H1 (cell line): ENCODE data around the gene KIF26A. TPM values are rescaled to one million over a fixed set of nuclear protein-coding genes. Genes with fewer than 3 reads are reported as not detected.

Experiments used
- CTCF ChIA-PET: fragments of 300-600 bp; sonication (Branson Sonifier 250); formaldehyde crosslinking; loops from one replicate; lab custom pipeline; 2021; ENCODE audit not compliant: partially characterized antibody; lab: Charles Lee
- POLR2A ChIA-PET: fragments of 300-600 bp; sonication (Branson Sonifier 250); formaldehyde crosslinking; loops from one replicate; lab custom pipeline; 2021; ENCODE audit warnings: inconsistent platforms; ENCODE audit not compliant: partially characterized antibody; lab: Charles Lee
- DNase-seq, 2 experiments: peaks; one replicate each; pipeline versions ENCODE4 v3.0.0 to v3.0.0-alpha.2; 2010 to 2022; ENCODE audit warnings: low spot score in 2 of 2, low read depth in 1 of 2, mixed read lengths in 1 of 2
- FAIRE-seq: peaks from 2 replicates; lab custom pipeline; 2011; peaks lifted over from hg19 to GRCh38; lab: Jason Lieb, UNC
- H2AFZ ChIP-seq: 2 replicates; pipeline ENCODE4 v1.8.1; 2012; ENCODE audit warnings: low read length, inconsistent platforms
- H2AK5ac ChIP-seq: 2 replicates; pipeline ENCODE4 v1.6.1; 2013; ENCODE audit warnings: low read depth, low read length
- H2BK120ac ChIP-seq: replicated peaks from 2 replicates; pipeline ENCODE3; 2013; ENCODE audit warnings: low read depth, low read length, inconsistent platforms
- H2BK12ac ChIP-seq: 2 replicates; pipeline ENCODE4 v1.6.1; 2013; ENCODE audit warnings: low read depth, low read length
- H2BK15ac ChIP-seq: 2 replicates; pipeline ENCODE4 v1.6.1; 2013; ENCODE audit warnings: low read length
- H2BK20ac ChIP-seq: 2 replicates; pipeline ENCODE4 v1.6.1; 2013; ENCODE audit warnings: low read length
- H2BK5ac ChIP-seq: 2 replicates; pipeline ENCODE4 v1.6.1; 2013; ENCODE audit warnings: low read depth, low read length
- H3K14ac ChIP-seq: 2 replicates; pipeline ENCODE4 v1.6.1; 2013; ENCODE audit warnings: inconsistent platforms; ENCODE audit not compliant: insufficient read length
- H3K18ac ChIP-seq: 2 replicates; pipeline ENCODE4 v1.6.1; 2013; ENCODE audit warnings: low read length; ENCODE audit errors: extremely low read depth
- H3K23ac ChIP-seq: 2 replicates; pipeline ENCODE4 v1.6.1; 2013; ENCODE audit warnings: inconsistent platforms; ENCODE audit not compliant: insufficient read length
- H3K23me2 ChIP-seq: 2 replicates; pipeline ENCODE4 v1.6.1; 2013; ENCODE audit warnings: low read depth, low read length
- H3K27ac ChIP-seq: 2 replicates; pipeline ENCODE4 v1.6.1; 2011; ENCODE audit warnings: low read depth, low read length, inconsistent platforms
- H3K27me3 ChIP-seq, 4 experiments: replicated peaks in 1 of 4; 1 replicate in 1 of 4; 2 replicates in 3 of 4; pipeline versions ENCODE4 v1.6.1 to v1.8.1; 2011 to 2013; ENCODE audit warnings: low read length in 3 of 4, mild to moderate bottlenecking in 3 of 4, inconsistent platforms in 2 of 4, mixed read lengths in 2 of 4, moderate library complexity in 1 of 4; ENCODE audit not compliant: control insufficient read depth in 3 of 4, insufficient read depth in 3 of 4; ENCODE audit errors: extremely low read depth in 1 of 4
- H3K36me3 ChIP-seq, 4 experiments: 2 replicates each; pipeline versions ENCODE4 v1.6.1 to v1.8.1; 2011 to 2013; ENCODE audit warnings: mild to moderate bottlenecking in 4 of 4, low read length in 3 of 4, moderate library complexity in 2 of 4, control low read depth in 1 of 4, inconsistent platforms in 1 of 4; ENCODE audit not compliant: insufficient read depth in 4 of 4, control insufficient read depth in 2 of 4
- H3K4ac ChIP-seq: replicated peaks from 2 replicates; pipeline ENCODE3; 2013; ENCODE audit warnings: low read length, low read depth, mixed read lengths, inconsistent platforms; ENCODE audit not compliant: insufficient read length
- H3K4me1 ChIP-seq, 4 experiments: replicated peaks in 1 of 4; 1 replicate in 1 of 4; 2 replicates in 3 of 4; pipeline versions ENCODE4 v1.6.1 to v1.8.1; 2011 to 2013; ENCODE audit warnings: low read length in 3 of 4, inconsistent platforms in 2 of 4, mixed read lengths in 1 of 4; ENCODE audit not compliant: insufficient read depth in 4 of 4, control insufficient read depth in 3 of 4
- H3K4me2 ChIP-seq, 2 experiments: 2 replicates each; pipeline versions ENCODE4 v1.6.1 to v1.8.1; 2011 to 2013; ENCODE audit warnings: low read depth in 2 of 2, low read length in 2 of 2, control low read depth in 1 of 2, inconsistent platforms in 1 of 2, mild to moderate bottlenecking in 1 of 2; ENCODE audit not compliant: insufficient read depth in 1 of 2
- H3K4me3 ChIP-seq, 4 experiments: fragments of 200-600, 300-600 bp in 1 of 4; sonication (generic), shearing (Covaris generic), sonication (Bioruptor Twin) in 1 of 4; 2 replicates each; pipeline versions ENCODE4 v1.5.1 to v1.8.1; 2011 to 2016; ENCODE audit warnings: low read length in 4 of 4, low read depth in 3 of 4, control low read depth in 2 of 4, inconsistent platforms in 2 of 4, mild to moderate bottlenecking in 2 of 4, mixed read lengths in 1 of 4, moderate library complexity in 1 of 4; ENCODE audit not compliant: insufficient read depth in 2 of 4; ENCODE audit errors: extremely low read depth in 1 of 4
- H3K56ac ChIP-seq: replicated peaks from 2 replicates; pipeline ENCODE3; 2013; ENCODE audit warnings: low read depth, mild to moderate bottlenecking, mixed read lengths, low read length, inconsistent platforms; ENCODE audit not compliant: insufficient read length
- H3K79me1 ChIP-seq: 2 replicates; pipeline ENCODE4 v1.6.1; 2013; ENCODE audit warnings: low read depth, low read length, control low read depth
- H3K79me2 ChIP-seq, 2 experiments: 2 replicates each; pipeline versions ENCODE4 v1.6.1 to v1.8.1; 2012 to 2013; ENCODE audit warnings: low read length in 2 of 2, mild to moderate bottlenecking in 2 of 2, inconsistent platforms in 1 of 2; ENCODE audit not compliant: insufficient read depth in 2 of 2, control insufficient read depth in 1 of 2
- H3K9ac ChIP-seq, 4 experiments: replicated peaks in 1 of 4; 1 replicate in 1 of 4; 2 replicates in 3 of 4; pipeline versions ENCODE4 v1.6.1 to v1.8.1; 2011 to 2013; ENCODE audit warnings: low read depth in 3 of 4, low read length in 3 of 4, control low read depth in 2 of 4, mild to moderate bottlenecking in 2 of 4, moderate library complexity in 2 of 4, inconsistent platforms in 1 of 4; ENCODE audit errors: extremely low read depth in 1 of 4
- H3K9me3 ChIP-seq, 2 experiments: 2 replicates each; pipeline versions ENCODE4 v1.6.1 to v1.8.1; 2012 to 2013; ENCODE audit warnings: mild to moderate bottlenecking in 2 of 2, moderate library complexity in 2 of 2, control low read depth in 1 of 2, inconsistent platforms in 1 of 2, low read depth in 1 of 2, low read length in 1 of 2, mixed read lengths in 1 of 2; ENCODE audit not compliant: insufficient read depth in 2 of 2
- H4K20me1 ChIP-seq, 2 experiments: replicated peaks in 1 of 2; 2 replicates each; pipeline versions ENCODE3 to v1.8.1; 2011 to 2013; ENCODE audit warnings: inconsistent platforms in 2 of 2, low read length in 2 of 2, mild to moderate bottlenecking in 1 of 2; ENCODE audit not compliant: insufficient read depth in 2 of 2, control insufficient read depth in 1 of 2
- H4K5ac ChIP-seq: 2 replicates; pipeline ENCODE4 v1.6.1; 2013; ENCODE audit warnings: low read length, low read depth, mixed read lengths, inconsistent platforms; ENCODE audit not compliant: insufficient read length
- H4K8ac ChIP-seq: 2 replicates; pipeline ENCODE4 v1.8.0; 2013; ENCODE audit warnings: mild to moderate bottlenecking, moderate library complexity, low read length, inconsistent platforms; ENCODE audit not compliant: insufficient read depth; ENCODE audit errors: extremely low read depth
- H4K91ac ChIP-seq: replicated peaks from 2 replicates; pipeline ENCODE3; 2013; ENCODE audit warnings: low read length, mixed read lengths, inconsistent platforms; ENCODE audit not compliant: insufficient read length
- CREB1 ChIP-seq: IDR thresholded peaks from 2 replicates; pipeline ENCODE4 v1.6.1; 2012; ENCODE audit warnings: inconsistent platforms
- GABPA ChIP-seq: IDR thresholded peaks from 2 replicates; pipeline ENCODE4 v1.6.1; 2011; ENCODE audit warnings: mild to moderate bottlenecking, low read length, moderate library complexity, borderline replicate concordance; ENCODE audit not compliant: insufficient read depth
- HDAC6 ChIP-seq: IDR thresholded peaks from one replicate; pipeline ENCODE4 v1.7.1; 2012; ENCODE audit warnings: low read depth, mild to moderate bottlenecking, inconsistent platforms, low read length, moderate library complexity
- RFX5 ChIP-seq: IDR thresholded peaks from 2 replicates; pipeline ENCODE4 v1.6.1; 2011; ENCODE audit warnings: low read depth, low read length, improper control_type of control experiment, borderline replicate concordance
- SAP30 ChIP-seq: fragments of 300-600 bp; sonication (generic); IDR thresholded peaks from 2 replicates; pipeline ENCODE4 v1.7.1; 2012; ENCODE audit warnings: low read length, moderate library complexity, mild to moderate bottlenecking, inconsistent platforms; ENCODE audit not compliant: insufficient read depth, insufficient replicate concordance
- WGBS, 2 experiments: shearing (Covaris generic) in 1 of 2; methylation state at CpG; one replicate each; pipeline versions ENCODE4 v1.1.6 to v1.1.7; 2013 to 2015; ENCODE audit warnings: low lambda C conversion rate in 2 of 2, mixed read lengths in 2 of 2, inconsistent platforms in 1 of 2, low coverage in 1 of 2, missing lambda C conversion rate in 1 of 2; ENCODE audit not compliant: insufficient replicate concordance in 2 of 2, insufficient coverage in 1 of 2, insufficient read length in 1 of 2; ENCODE audit errors: extremely low coverage in 1 of 2, missing lambda C conversion rate in 1 of 2; 5-methylcytosine and 5-hydroxymethylcytosine counted together
- polyA plus RNA-seq, 7 experiments: library from polyadenylated mRNA; depleted of rRNA in 3 of 7; stranded (reverse) in 5 of 7; unstranded in 2 of 7; fragments of >200 nt in 5 of 7; fragments of 200-250 nt in 2 of 7; gene quantifications; 1 replicate in 5 of 7; 2 replicates in 1 of 7; 4 replicates in 1 of 7; pipeline versions ENCODE4 v1.2.1 to v1.2.3, GENCODE V29; 2011 to 2013; ENCODE audit warnings: missing spikeins in 2 of 7, mixed read lengths in 2 of 7
- total RNA-seq: library from RNA; stranded (reverse); fragmentation: NEBNext Ultra II Directional; extraction: Animal tissue kit (Norgen Biotek cat#: 25700); gene quantifications from 2 replicates; pipeline ENCODE4 v1.2.1, GENCODE V29; 2021

KIF26A gene
- total and polyA plus RNA-seq, 2 of the 8 experiments (the other 6 are each of a cell fraction or from before 2014, with no cell fraction given) = 11.5 to 41.6 TPM

GRCh38 chr14:104213301-104214034 is 75.1 kb downstream of the KIF26A start:
- peaks cover 8% of the 10 kb centered on the region; the same call in 1 of the 2 replicates for H3K23me2 ChIP-seq
- H3K4me1 ChIP-seq = no peaks in the 10 kb centered on the region; a peak in 1 of 7 replicates
- H4K91ac ChIP-seq = no peak overlapping the region
- H3K79me1 ChIP-seq = no peaks in the 10 kb centered on the region
- no peak overlapping the region for H2BK20ac ChIP-seq
- peak overlapping the region; percentile 71 for H3K14ac ChIP-seq
- WGBS, 2 experiments = 91% methylated on average over 30 of the region's 30 CpGs; no CpG with 5 or more reads in 1 of the 2 experiments
- H3K36me3 ChIP-seq = no peaks in the 10 kb centered on the region
- H3K4ac ChIP-seq = no peak overlapping the region
- FAIRE-seq (no peak), DNase-seq (no peak)
- H4K8ac ChIP-seq = no peak overlapping the region
- POLR2A ChIA-PET = no interaction called here
- H4K20me1 ChIP-seq = no peaks in the 10 kb centered on the region
- H2BK12ac ChIP-seq = no peak overlapping the region
- H3K4me3 ChIP-seq = no peak overlapping the region
- no peak overlapping the region for H3K27ac ChIP-seq
- H3K56ac ChIP-seq = no peak overlapping the region
- no peak overlapping the region for H4K5ac ChIP-seq
- H3K9ac ChIP-seq = no peak overlapping the region
- no peaks in the 10 kb centered on the region for H3K79me2 ChIP-seq
- H3K23ac ChIP-seq = no peak overlapping the region
- no peaks in the 10 kb centered on the region for H3K9me3 ChIP-seq
- no peak overlapping the region for H3K18ac ChIP-seq
- H3K27me3 ChIP-seq = no peaks in the 10 kb centered on the region
- no peak for TF ChIP-seq HDAC6
- TF ChIP-seq RFX5 = no peak
- TF ChIP-seq GABPA = no peak
- no peak for TF ChIP-seq CREB1
- TF ChIP-seq SAP30 = no peak
- no peak overlapping the region for H2AFZ ChIP-seq
- no peak overlapping the region for H2AK5ac ChIP-seq
- no peak overlapping the region for H3K4me2 ChIP-seq
- H2BK5ac ChIP-seq = no peak overlapping the region
- no peak overlapping the region for H2BK120ac ChIP-seq
- H2BK15ac ChIP-seq = no peak overlapping the region
- CTCF ChIA-PET = interaction anchor here (0.9 to 1.5 kb wide), 4 partner anchors 10 to 354 kb away, joined by 3 to 5 read pairs (median 4); no protein-coding TSS in a partner anchor
